Muscle of back (tissue), 11 donors: ENCODE data around the gene UNC5CL. TPM values are rescaled to one million over a fixed set of nuclear protein-coding genes. Genes with fewer than 3 reads are reported as not detected.

ENCODE experiments used
- DNase-seq, 3 donors: peaks; one replicate each; pipeline versions ENCODE4 v3.0.0 to v3.0.0-alpha.2; 2013
- polyA plus RNA-seq, 10 donors: library from polyadenylated mRNA; unstranded; fragments of 120-200 nt; gene quantifications; one replicate each; pipeline ENCODE4 v1.2.1, GENCODE V29; 2013; ENCODE audit not compliant: insufficient read length in 10 of 10

Gene UNC5CL
- polyA plus RNA-seq, 10 donors, result 1.6 to 4.3 (median 2.9) TPM

GRCh38 chr6:41064841-41065240 is 25.8 kb upstream of the UNC5CL start:
- DNase-seq, result no peak

DNA sequence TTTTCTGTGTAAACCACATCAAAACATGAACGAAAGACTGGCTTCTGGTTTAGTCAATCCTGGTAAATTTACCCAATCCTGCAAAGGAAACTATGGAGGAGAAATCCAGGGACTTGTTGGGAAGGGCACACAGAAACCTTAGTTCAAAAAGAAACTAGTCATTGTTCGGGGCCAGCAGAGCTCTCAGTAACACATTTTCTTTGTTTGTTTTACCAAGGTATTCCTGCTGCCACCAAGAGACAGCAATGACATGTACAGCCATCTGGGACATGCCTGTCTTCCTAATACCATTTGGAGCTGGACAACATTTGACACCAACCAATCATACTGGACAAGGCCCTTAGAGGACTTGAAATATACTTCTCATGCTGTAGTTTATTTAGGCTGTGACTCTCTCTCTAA is 24.9 kb upstream of the UNC5CL start:
- DNase-seq, result no peak

DNA sequence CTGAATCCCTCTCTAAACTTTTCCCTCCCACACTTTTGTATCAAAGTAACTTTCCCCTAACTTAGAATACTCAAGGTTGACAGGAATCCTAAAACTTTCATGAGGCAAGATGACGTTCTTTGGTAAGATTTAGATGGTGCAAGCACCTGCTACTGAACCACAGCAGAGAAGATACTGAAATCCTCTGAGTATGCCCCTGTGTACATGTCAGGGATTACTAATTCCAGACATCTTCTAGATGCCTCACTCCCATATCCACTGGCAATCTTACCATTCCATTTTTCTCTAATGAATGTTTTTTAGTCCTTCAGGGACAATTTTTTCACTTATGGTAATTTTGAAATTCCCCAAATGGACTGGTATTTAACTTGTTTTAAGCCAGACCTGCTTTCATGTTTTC is 23.0 kb upstream of the UNC5CL start:
- DNase-seq, result no peak

- DNase-seq, result no peak
Observed at GRCh38 chr6:41061196-41061726, 22.2 kb upstream of the UNC5CL start.

DNA sequence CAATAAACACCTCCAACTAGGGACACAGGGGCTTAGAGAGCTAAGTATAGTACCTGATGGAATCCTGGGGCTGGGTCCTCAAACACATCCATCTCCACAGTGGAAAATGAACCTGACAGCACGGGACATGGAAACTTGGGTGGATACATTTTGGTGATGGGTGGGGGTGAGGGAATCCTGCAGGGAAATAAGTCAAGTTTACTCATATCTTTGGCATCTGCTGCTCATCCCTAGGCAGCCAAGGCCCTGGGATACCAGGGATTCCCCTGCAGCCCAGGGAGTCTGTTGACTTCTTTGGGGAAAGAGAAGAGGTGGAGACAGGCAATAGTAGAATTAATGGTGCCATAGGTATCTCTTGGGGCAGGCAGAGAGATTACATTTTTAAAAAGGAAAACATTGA is 20.5 kb upstream of the UNC5CL start:
- no peak for DNase-seq

GRCh38 chr6:41058783-41059181 is 19.8 kb upstream of the UNC5CL start:
- DNase-seq, result no peak

GRCh38 chr6:41056768-41057490 is 17.9 kb upstream of the UNC5CL start:
- DNase-seq, result no peak

DNA sequence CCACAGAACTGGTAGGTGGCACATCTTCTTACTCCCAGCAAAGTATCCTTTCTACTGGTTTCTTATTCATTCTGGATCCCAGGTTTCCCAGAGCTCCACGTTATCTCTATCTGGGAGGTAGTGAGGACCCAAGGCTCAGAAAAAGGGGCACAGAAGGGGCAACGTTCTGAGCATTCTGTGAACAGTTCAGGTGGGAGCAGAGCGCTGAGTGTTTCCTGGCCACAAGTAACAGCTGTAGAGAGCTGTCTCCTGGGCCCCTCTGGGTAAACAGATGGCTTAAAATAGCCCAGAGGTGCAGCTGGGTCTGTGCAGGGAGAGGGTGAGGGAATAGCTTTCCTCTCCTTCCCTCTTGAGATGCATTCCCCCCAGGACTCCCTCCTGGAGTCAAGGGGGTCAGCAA is 16.1 kb upstream of the UNC5CL start:
- DNase-seq, result no peak

DNA sequence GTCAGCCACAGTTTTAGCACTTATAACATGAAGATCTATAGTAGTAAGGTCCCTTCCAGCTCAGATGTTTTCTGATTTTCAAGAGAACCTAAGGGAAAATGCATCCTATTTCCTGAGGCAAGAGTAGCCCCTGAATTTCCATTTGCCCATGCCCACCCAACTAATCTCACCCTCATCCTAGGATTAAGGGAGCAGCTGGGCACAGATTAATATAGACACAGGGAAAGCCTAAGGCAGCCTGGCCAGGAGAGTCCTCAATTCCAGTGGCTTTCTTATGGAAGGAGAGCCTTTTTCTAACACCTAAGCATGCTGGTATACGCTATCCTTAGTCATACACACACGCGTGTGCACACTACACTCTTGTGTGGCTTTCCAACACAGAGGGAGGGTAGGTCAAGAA is 15.5 kb upstream of the UNC5CL start:
- DNase-seq, result no peak

- DNase-seq, result peak in 2 of 3 donors; percentile 55 to 61
Observed at GRCh38 chr6:41053041-41053440, 14.0 kb upstream of the UNC5CL start, which contains the start of gene APOBEC2. Gene APOBEC2, plus strand, starts transcription at chr6:41053202. Its CDS starts 146 bp downstream, at chr6:41053348.

DNA sequence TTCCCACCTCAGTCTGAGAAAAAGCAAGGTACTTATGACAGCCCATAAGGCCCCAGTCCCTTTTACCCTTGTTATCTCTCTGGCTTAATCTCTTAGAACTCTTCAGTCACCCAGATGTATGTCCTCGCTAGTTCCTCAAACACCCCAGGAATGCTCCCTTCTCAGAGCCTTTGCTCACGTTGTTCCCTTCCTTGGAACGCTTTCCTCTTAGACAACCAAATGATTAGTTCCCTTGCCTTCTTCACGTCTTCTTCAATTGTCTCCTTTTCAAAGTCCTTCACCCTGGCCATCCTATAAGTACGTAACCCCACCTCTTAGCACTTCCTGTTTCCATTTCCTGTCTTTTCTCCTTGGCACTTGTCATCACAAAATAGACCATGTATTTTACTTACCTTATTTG is 12.9 kb upstream of the UNC5CL start:
- no peak for DNase-seq

- DNase-seq, result no peak
Observed at GRCh38 chr6:41050536-41050935, 11.5 kb upstream of the UNC5CL start.

DNA sequence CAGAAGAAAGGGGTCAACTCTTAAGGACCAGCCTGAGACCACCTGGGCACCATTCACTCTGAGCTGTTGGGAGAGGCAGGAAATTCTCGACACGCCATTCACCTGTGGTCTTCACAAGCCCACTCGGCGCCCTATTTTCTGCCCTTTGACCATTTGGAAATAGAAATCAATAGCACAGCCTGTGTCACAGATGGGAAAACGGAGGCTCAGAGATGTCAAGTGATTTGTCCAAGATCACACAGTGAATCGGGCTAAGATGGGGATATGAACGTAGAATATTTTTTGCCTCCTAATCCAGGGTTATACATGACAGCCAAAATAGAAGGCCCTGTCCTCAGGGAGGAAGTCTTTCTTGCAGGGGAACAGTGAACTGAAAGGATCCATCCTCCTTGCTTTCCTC is 10.9 kb upstream of the UNC5CL start:
- DNase-seq, result no peak

GRCh38 chr6:41049521-41049920 is 10.5 kb upstream of the UNC5CL start:
- DNase-seq, result peak; percentile 35 to 65 (median 40)

DNA sequence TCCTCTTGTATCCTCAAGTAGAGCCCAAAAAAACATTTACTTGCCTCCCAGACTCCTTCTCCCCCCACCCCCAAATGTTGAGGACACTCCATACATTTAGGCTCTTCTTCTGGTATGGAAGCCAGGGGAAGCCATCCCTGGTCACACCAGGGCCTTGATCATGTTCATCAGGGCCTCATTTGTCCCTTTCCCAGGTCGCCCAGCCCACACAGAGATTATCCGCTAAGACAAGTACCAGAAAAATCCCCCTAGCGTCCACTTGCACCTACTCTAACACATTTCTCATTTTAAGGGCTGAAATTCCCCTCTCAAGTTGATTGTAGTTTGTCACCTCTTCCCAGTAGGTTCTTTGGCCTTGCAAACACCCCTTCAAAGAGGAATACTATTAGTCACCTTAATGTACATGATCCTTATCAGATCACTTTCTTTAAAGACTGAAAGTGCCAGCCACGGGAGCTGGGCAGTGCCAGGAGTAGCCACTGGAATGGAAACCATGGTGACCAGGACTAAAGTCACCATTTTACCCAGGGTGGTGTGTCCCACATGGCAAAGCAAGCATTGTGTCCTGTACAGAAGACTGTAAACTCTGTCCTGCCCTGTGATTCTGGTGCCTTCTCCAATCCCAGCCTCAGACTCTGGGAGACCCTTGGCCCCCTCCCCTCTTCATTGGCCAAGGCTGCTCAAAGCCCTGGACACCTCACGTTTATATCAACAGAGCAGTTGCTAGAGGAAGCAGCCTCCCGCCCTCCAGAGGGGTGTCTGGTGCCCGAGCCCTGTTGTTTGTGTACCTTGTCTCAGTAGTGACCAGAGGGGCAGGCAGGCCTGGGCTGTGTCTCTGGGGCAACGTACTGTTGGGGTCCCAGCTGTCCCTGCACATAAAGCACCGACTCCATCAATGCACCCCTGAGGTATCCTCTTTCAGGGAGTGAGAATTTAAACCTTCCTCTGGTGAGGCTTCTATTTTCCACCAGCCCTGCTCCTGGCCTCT is 9.0 kb upstream of the UNC5CL start:
- DNase-seq, result peak in 1 of 3 donors; percentile 41

DNA sequence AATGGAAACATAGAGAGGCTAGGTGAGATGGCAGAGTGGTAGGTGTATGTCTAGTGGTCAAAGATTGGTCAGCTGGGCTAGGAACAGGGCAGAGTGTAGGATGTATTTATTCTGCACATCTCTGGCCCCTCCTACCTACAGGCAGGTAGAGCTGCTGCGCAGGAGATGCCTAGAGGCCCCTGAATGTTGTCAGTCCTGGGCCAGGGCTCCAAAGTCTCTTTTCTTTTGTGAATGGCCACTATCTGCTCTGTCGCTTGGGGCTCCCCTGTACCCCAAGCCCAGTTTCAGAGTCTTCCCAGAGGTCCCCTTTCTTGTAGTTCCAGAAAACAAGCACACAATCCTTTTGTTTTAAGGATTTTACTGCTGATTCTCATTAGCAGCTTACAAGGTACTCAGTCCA is 8.3 kb upstream of the UNC5CL start:
- DNase-seq, result no peak

GRCh38 chr6:41046084-41046483 is 7.1 kb upstream of the UNC5CL start:
- DNase-seq, result no peak

- DNase-seq, result no peak
Observed at GRCh38 chr6:41045664-41046063, 6.6 kb upstream of the UNC5CL start.

GRCh38 chr6:41043151-41043550 is 4.1 kb upstream of the UNC5CL start:
- DNase-seq, result no peak

DNA sequence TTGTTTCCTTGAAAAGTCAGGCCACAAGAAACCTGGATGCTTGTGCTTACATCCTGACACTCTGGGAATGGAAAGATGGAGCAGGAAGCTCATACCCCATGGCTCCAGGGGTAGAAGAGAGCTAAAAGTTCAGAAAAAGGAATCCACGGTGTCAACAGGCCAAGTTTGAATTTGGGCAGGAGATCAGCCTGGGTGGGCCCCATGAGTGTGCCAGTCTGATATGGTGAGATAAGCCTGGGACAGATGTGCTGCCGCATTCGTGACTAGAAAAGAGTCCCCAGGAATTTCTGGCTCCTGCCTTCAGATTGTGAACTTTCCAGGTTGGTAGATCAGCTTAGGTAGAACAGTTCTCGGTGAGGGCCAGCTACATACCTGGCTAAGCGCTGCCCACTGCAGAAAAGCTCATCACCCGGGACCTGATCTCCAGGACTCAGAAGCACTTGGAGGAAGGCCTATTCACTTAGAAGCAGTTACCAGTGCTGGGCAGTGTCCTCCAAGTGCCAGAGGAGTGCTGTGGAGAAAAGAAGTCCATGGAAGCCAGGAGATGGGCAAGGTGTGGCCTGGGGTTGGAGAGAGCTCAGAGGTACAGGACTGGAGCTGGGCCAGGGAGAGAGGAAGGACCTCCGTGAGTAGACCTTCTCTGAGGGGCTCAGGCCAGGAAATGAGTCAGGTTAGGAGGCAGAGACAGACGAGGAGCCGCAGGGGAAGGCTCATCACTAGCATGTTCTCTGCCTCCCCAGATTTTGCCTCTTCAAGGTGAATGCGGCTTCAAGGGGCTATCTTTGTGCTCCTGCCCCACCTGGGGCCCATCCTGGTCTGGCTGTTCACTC is 3.4 kb upstream of the UNC5CL start, which contains the start of gene TSPO2:
TSPO2 (plus strand) TSS at position 242 of the 830 bp plus-strand sequence; CDS start at position 761, 519 bp downstream.
- no peak for DNase-seq

GRCh38 chr6:41040940-41041536 is 2.0 kb upstream of the UNC5CL start:
- no peak for DNase-seq
